WTC11 (cell line): ENCODE measurements around the gene RFTN1. TPM values are rescaled to one million over a fixed set of nuclear protein-coding genes. Genes with fewer than 3 reads are reported as not detected.

ENCODE experiments used
- ATAC-seq: fragments of 200-7000 bp; cut with Tn5 transposase; 2 replicates; pipeline ENCODE4 v1.10.0; 2021; ENCODE audit warnings: mild to moderate bottlenecking, moderate library complexity
- CTCF ChIA-PET: fragments of 300-600 bp; sonication (Branson Sonifier 250); formaldehyde crosslinking; loops from one replicate; lab custom pipeline; 2021; ENCODE audit warnings: antibody characterized with exemption; lab: Charles Lee
- POLR2A ChIA-PET: fragments of 350-600 bp; sonication (Branson Sonifier 250); formaldehyde crosslinking; loops from one replicate; lab custom pipeline; 2021; ENCODE audit warnings: antibody characterized with exemption; lab: Charles Lee
- DNase-seq: peaks from one replicate; pipeline ENCODE4 v3.0.0; 2021; ENCODE audit warnings: low spot score
- H3K27ac Mint-ChIP-seq: 2 replicates; pipeline ENCODE4 v1.8.0; 2021; ENCODE audit warnings: mixed read lengths
- H3K27me3 Mint-ChIP-seq: 2 replicates; pipeline ENCODE4 v1.8.0; 2021; ENCODE audit warnings: low read depth, mild to moderate bottlenecking, moderate library complexity, mixed read lengths
- H3K36me3 Mint-ChIP-seq: 2 replicates; pipeline ENCODE4 v1.8.0; 2021; ENCODE audit warnings: mixed read lengths
- H3K4me1 Mint-ChIP-seq: 2 replicates; pipeline ENCODE4 v1.8.0; 2022; ENCODE audit warnings: mixed read lengths
- H3K4me3 Mint-ChIP-seq: 2 replicates; pipeline ENCODE4 v1.8.0; 2021; ENCODE audit warnings: mild to moderate bottlenecking, moderate library complexity, mixed read lengths
- H3K9me3 Mint-ChIP-seq: 2 replicates; pipeline ENCODE4 v1.8.0; 2021; ENCODE audit warnings: mixed read lengths
- CREB1 ChIP-seq: sonication (generic); formaldehyde crosslinking; IDR thresholded peaks from 2 replicates; pipeline ENCODE4 v1.8.0; 2023; ENCODE audit warnings: mild to moderate bottlenecking, missing genetic modification reagents
- CREM ChIP-seq: sonication (generic); formaldehyde crosslinking; IDR thresholded peaks from 2 replicates; pipeline ENCODE4 v1.8.1; 2022; ENCODE audit warnings: mild to moderate bottlenecking, missing genetic modification reagents, moderate library complexity
- E2F4 ChIP-seq: sonication (generic); formaldehyde crosslinking; IDR thresholded peaks from 2 replicates; pipeline ENCODE4 v1.8.1; 2022; ENCODE audit warnings: low read depth, mild to moderate bottlenecking, moderate library complexity, missing genetic modification reagents, borderline replicate concordance
- ELF4 ChIP-seq: sonication (generic); formaldehyde crosslinking; IDR thresholded peaks from 2 replicates; pipeline ENCODE4 v1.8.1; 2022; ENCODE audit warnings: low read depth, mild to moderate bottlenecking, moderate library complexity, missing genetic modification reagents
- FOXP1 ChIP-seq: sonication (generic); formaldehyde crosslinking; IDR thresholded peaks from 2 replicates; pipeline ENCODE4 v1.8.0; 2022; ENCODE audit warnings: missing genetic modification reagents, mild to moderate bottlenecking, moderate library complexity, borderline replicate concordance
- JAZF1 ChIP-seq: fragments of 250-450 bp; sonication (Bioruptor Pico); IDR thresholded peaks from 2 replicates; pipeline ENCODE4 v1.9.0; 2021; ENCODE audit warnings: moderate library complexity, mild to moderate bottlenecking, inconsistent platforms
- KAT7 ChIP-seq: sonication (generic); formaldehyde crosslinking; IDR thresholded peaks from 2 replicates; pipeline ENCODE4 v1.8.1; 2023; ENCODE audit warnings: missing genetic modification reagents, mild to moderate bottlenecking, borderline replicate concordance
- NFE2L1 ChIP-seq: sonication (generic); formaldehyde crosslinking; IDR thresholded peaks from 2 replicates; pipeline ENCODE4 v1.8.1; 2023; ENCODE audit warnings: missing genetic modification reagents
- SMAD3 ChIP-seq: sonication (generic); formaldehyde crosslinking; IDR thresholded peaks from 2 replicates; pipeline ENCODE4 v1.8.0; 2022; ENCODE audit warnings: missing genetic modification reagents, mild to moderate bottlenecking, borderline replicate concordance
- TCF7 ChIP-seq: sonication (generic); formaldehyde crosslinking; IDR thresholded peaks from 2 replicates; pipeline ENCODE4 v1.8.0; 2022; ENCODE audit warnings: mild to moderate bottlenecking, low read depth, missing genetic modification reagents, moderate library complexity
- ZNF121 ChIP-seq: sonication (generic); formaldehyde crosslinking; IDR thresholded peaks from 2 replicates; pipeline ENCODE4 v1.8.0; 2023; ENCODE audit warnings: missing genetic modification reagents
- ZNF317 ChIP-seq: sonication (generic); formaldehyde crosslinking; IDR thresholded peaks from 2 replicates; pipeline ENCODE4 v1.8.1; 2023; ENCODE audit warnings: low read depth, mild to moderate bottlenecking, moderate library complexity, missing genetic modification reagents, borderline replicate concordance
- ZNF532 ChIP-seq: fragments of 250-450 bp; sonication (Bioruptor Pico); IDR thresholded peaks from 2 replicates; pipeline ENCODE4 v1.9.0; 2021; ENCODE audit warnings: mild to moderate bottlenecking, borderline replicate concordance
- ZSCAN18 ChIP-seq: fragments of 250-450 bp; sonication (Bioruptor Pico); IDR thresholded peaks from 2 replicates; pipeline ENCODE4 v2.1.2; 2022; ENCODE audit warnings: mild to moderate bottlenecking, moderate library complexity
- total RNA-seq: library from RNA; stranded (reverse); gene quantifications from 3 replicates; pipeline ENCODE4 v1.2.3, GENCODE V29; 2021
- TF ChIP-seq, protein P1 (sequence below): sonication (generic); formaldehyde crosslinking; IDR thresholded peaks from 2 replicates; pipeline ENCODE4 v1.8.1; 2022; ENCODE audit warnings: low read depth, missing genetic modification reagents, borderline replicate concordance
- TF ChIP-seq, protein P2 (sequence below): sonication (generic); formaldehyde crosslinking; IDR thresholded peaks from 2 replicates; pipeline ENCODE4 v1.8.1; 2023; ENCODE audit warnings: mild to moderate bottlenecking, missing genetic modification reagents, moderate library complexity
- TF ChIP-seq, protein P3 (sequence below): sonication (generic); formaldehyde crosslinking; IDR thresholded peaks from 2 replicates; pipeline ENCODE4 v1.8.1; 2022; ENCODE audit warnings: missing genetic modification reagents, borderline replicate concordance

The RFTN1 gene
- total RNA-seq, 1 experiment from 2014 or later: 3.8 TPM

DNA sequence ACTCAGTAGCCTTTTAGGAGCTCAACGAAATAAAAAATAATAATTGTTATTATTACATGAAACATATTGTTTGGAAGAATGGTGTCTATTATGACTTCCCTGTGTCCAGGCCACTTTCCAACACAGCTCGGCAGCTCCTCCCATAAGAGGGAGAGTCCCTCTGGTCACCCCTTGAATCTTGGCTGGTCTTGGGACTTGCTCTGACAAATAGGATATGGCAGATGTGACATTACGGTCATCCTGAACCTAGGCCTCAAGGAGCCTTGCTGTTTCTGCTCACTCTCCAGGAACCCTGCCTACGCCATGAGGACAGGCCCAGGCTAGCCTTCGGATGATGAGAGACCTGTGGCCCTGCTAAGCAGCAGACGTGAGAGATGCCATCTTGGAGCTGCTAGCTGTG is 176.7 kb downstream of the RFTN1 start (continued):
- TF ChIP-seq ZSCAN18 (CRISPR knock-in tag) (no peak), CREB1 (no peak), ZNF317 (no peak), TCF7 (CRISPR knock-in tag) (no peak), ELF4 (no peak)
- TF ChIP-seq, protein P1, sequence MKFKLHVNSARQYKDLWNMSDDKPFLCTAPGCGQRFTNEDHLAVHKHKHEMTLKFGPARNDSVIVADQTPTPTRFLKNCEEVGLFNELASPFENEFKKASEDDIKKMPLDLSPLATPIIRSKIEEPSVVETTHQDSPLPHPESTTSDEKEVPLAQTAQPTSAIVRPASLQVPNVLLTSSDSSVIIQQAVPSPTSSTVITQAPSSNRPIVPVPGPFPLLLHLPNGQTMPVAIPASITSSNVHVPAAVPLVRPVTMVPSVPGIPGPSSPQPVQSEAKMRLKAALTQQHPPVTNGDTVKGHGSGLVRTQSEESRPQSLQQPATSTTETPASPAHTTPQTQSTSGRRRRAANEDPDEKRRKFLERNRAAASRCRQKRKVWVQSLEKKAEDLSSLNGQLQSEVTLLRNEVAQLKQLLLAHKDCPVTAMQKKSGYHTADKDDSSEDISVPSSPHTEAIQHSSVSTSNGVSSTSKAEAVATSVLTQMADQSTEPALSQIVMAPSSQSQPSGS (CRISPR knock-in tag): no peak

DNA sequence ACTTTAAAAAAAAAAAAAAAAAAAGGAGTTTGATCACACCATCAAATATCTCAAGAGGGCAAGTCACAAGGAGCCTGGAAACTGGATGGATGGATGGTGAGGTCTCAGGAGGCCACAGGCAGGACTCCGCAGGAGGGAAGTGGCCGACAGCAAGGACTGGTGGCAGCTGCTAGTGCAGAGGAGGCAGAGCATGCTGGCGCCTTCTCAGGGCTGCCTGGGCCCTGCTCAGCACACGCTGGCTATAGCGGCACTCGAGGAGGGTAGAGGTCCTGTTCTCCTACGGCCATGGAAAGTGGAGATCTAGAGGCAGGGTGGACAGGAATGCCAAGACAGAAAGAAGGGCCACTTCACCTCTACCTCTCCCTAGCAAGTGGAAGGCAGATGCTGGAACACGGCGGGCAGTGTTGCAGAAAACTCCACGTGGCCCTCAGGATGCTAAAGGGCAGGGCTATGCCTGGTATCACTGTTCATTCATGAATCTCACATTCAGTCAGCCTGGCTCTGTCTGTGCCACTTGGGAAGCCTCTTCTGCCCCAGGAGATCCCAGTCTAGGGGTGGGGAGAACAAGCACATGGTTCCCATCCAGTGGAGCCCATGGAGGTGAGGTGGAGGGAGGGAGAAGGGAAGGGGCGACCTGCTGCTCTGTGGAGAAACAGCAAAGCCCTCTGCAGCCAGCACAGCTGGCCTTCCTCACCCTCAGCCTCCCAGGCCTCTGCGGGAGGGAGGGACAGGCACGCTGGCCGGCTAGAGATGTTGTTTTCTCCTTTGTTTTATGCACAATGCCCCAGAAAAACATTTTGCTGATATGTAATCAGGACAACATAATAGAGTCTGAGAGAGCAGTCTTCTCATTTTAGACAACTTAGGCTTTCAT is 177.5 kb downstream of the RFTN1 start:
- Mint-ChIP-seq H3K4me1 (peaks cover 4% of the 10 kb centered on the region), H3K27ac (no peak overlapping the region), H3K4me3 (no peak overlapping the region), H3K36me3 (peaks cover 40% of the 10 kb centered on the region), H3K27me3 (no peaks in the 10 kb centered on the region; the same call in 1 of the 2 replicates), H3K9me3 (peaks cover 32% of the 10 kb centered on the region)
- ChIA-PET POLR2A (interaction anchor here (1.1 kb wide), 1 partner anchor 71 kb away, joined by 3 read pairs; the partner anchor contains the start of genes DPH3 and OXNAD1), CTCF (interaction anchor here (1.2 kb wide), 1 partner anchor 46 kb away, joined by 4 read pairs; no protein-coding TSS in a partner anchor)
- ATAC-seq: no peak
- TF ChIP-seq ZNF121 (CRISPR knock-in tag): no peak
- no peak for TF ChIP-seq KAT7 (CRISPR knock-in tag)
- TF ChIP-seq FOXP1 (CRISPR knock-in tag): no peak
- no peak for TF ChIP-seq NFE2L1
- TF ChIP-seq E2F4 (CRISPR knock-in tag): no peak
- TF ChIP-seq, protein P2, sequence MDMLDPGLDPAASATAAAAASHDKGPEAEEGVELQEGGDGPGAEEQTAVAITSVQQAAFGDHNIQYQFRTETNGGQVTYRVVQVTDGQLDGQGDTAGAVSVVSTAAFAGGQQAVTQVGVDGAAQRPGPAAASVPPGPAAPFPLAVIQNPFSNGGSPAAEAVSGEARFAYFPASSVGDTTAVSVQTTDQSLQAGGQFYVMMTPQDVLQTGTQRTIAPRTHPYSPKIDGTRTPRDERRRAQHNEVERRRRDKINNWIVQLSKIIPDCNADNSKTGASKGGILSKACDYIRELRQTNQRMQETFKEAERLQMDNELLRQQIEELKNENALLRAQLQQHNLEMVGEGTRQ (CRISPR knock-in tag): no peak
- TF ChIP-seq CREM (CRISPR knock-in tag): no peak
- TF ChIP-seq ZNF532 (CRISPR knock-in tag): no peak
- no peak for TF ChIP-seq ZNF317
- no peak for TF ChIP-seq SMAD3 (CRISPR knock-in tag)
- TF ChIP-seq JAZF1 (CRISPR knock-in tag): no peak
- TF ChIP-seq, protein P3, sequence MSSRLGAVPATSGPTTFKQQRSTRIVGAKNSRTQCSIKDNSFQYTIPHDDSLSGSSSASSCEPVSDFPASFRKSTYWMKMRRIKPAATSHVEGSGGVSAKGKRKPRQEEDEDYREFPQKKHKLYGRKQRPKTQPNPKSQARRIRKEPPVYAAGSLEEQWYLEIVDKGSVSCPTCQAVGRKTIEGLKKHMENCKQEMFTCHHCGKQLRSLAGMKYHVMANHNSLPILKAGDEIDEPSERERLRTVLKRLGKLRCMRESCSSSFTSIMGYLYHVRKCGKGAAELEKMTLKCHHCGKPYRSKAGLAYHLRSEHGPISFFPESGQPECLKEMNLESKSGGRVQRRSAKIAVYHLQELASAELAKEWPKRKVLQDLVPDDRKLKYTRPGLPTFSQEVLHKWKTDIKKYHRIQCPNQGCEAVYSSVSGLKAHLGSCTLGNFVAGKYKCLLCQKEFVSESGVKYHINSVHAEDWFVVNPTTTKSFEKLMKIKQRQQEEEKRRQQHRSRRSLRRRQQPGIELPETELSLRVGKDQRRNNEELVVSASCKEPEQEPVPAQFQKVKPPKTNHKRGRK (CRISPR knock-in tag): no peak
- no peak for DNase-seq
